Suppressor macrophage (primary cell): ENCODE results near the gene HS6ST1.

Experiments used
- DNase-seq, 4 experiments: peaks; one replicate each; pipeline ENCODE4 v3.0.0-alpha.2; 2020 to 2022

The HS6ST1 gene

DNA sequence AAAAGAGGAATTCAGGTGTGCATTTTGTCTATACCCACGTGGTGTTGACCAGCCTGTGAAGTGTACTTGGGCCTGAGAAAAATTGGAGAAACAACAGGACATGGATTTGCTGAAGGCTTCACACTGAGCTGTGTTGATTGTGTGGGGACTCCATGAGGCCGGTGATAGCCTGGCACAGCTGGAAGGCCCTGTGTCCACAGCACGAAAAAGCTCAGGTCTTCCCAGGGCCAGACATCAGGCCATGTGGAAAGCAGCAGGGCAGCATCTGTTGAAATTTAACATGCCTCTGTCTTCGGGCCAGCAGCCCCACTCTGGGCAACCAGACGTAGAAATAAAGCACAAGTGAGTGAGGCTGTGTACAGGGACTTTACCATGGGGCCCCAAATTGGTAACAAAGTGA lies 84.1 kb downstream of the HS6ST1 start:
- DNase-seq, result no peak

DNA sequence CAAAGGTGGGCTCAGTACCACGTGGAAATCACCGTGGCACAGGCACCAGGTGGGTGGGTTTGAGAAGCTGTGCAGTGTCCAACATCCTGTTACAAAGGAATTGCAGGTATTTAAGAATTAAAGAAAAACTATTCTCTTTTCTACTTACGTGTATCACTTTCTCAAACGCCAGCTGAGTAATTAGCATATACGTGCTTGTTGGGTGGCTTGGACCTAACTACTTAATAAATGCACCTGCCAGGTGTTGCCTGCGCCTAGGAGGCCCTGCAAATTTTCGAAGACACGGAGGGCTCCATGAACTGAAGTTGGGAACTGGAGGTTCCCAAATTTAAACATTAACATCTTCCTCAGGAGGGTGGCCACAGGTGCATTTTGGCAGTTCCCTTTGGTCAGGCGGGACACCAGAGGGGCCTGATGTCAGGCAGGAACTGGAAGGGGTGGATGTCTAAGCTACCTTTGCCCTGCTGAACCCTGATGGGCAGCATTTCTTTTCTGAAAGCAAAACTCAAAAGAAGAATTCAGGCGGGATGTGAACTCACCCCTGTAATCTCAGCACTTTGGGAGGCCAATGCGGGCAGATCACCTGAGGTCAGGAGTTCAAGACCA lies 84.8 kb downstream of the HS6ST1 start:
- no peak for DNase-seq

DNA sequence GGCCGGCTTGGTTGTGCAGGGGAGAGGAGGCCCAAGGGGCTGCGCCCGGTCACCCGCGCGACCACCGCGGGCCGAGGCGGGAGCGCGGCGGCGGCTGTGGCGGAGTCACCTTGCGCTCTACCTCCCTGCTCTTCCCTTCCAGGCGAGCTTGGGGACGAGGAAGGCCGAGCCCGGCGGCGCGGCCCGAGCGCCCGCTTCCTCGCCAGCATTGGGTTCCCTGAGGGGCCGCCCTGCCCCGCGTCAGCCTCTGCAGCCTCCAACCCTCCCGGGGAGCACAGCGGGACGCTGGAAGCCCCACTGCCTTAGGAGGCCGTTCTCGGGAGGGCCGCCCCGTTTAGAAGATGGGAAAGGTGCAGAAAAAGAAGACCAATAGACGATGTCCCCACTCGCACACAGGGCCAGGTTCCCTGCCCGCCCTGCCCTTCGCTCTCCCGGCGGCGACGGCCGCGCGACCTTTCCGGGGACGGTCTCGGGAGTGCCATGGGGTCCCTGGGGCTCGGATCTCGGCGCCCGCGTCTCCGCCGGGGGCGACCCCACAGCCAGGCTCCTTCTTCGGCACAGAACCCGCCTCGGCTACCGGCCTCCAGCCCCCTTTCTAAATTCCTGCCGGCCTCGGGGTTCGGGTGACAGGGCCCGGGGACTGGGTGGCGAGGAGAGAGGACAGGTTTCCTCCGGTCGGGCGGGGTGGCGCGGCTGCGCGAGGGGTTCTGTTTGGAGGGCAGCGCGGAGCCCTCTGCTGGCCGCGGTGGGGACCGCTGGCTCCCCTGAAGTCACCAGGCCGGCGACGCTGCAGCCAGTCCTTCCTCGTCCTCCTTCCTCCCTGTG lies 85.5 kb downstream of the HS6ST1 start:
- DNase-seq, result peak; percentile 83 to 95 (median 90)

DNA sequence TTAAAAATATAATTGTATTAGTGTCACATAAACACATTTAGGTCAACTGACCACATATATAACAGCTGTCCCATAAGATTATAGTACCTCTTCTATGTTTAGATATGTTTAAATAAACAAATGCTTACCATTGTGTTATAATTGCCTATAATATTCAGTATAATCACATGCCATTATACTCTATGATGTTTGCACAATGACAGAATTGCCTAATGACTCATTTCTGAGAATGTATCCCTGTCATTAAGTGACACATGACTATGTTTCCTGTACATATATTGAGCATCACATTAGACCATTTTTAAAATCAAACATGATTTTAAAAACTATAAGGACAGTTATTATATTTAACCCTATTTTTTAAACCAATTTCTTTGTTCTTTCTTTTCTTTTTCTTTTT lies 89.8 kb downstream of the HS6ST1 start:
- peak in 3 of 4 experiments; percentile 11 to 68 (median 57) for DNase-seq

GRCh38 chr2:128227862-128228261 lies 90.8 kb downstream of the HS6ST1 start:
- no peak for DNase-seq

DNA sequence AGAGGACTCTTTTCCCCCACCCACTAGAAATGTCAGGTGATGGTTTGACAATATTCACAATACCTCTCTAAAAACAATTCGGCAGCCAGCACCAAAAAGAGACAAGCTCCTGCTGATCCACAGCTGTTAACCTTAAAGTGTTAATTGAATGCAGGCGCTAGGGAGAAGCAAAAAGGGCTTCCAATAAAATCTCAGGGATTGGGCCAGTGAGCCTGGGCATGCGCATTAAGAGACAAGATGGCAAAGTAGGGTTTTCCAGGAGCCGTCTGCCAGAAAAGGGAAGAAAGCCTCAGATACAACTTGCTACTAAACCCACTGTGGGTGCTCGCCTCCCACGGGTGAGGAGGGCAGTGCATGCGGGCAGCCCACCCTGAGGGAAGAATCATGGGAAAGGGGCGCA lies 98.8 kb downstream of the HS6ST1 start:
- no peak for DNase-seq

- DNase-seq, result peak; percentile 52 to 77 (median 64)
Measured at GRCh38 chr2:128217671-128218070, 101.0 kb downstream of the HS6ST1 start.

DNA sequence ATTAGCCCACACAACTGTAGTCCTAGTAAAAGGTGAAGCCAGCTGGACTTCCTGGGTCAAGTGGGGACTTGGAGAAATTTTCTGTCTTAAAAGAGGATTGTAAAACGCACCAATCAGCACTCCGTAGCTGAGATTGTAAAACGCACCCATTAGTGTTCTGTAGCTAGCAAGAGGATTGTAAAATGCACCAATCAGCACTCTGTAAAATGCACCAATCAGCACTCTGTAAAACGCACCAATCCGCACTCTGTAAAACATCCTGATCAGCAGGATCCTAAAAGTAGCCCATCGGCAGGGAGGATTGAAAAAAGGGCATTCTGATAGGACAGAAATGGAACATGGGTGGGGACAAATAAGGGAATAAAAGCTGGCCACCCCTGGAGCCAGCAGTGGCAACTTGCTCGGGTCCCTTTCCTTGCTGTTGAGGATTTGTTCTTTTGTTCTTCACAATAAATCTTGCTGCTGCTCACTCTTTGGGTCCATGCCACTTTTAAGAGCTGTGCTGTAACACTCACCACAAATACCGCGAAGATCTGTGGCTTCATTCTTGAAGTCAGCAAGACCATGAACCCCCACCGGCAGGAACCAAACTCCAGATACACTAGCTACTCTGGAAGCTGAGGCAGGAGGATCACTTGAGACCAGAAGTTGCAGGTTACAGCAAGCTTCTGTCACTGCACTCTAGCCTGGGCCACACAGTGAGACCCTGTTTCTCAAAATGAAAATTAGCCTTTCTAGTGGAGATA lies 102.6 kb downstream of the HS6ST1 start:
- no peak for DNase-seq
